MM.1S (cell line): Measurements from ENCODE around the gene LRIT1.

Experiments
- EZH2 ChIP-seq: fragments of 300-600 bp; sonication (generic); optimal IDR thresholded peaks from 2 replicates; pipeline ENCODE3; 2017; ENCODE audit warnings: low read depth, mild to moderate bottlenecking, antibody characterized with exemption, low read length, mixed read lengths
- TF ChIP-seq, protein P1 (sequence below): fragments of 300-600 bp; sonication (generic); IDR thresholded peaks from 2 replicates; pipeline ENCODE4 v1.5.1; 2016; ENCODE audit warnings: antibody characterized with exemption, low read length, mixed read lengths

DNA sequence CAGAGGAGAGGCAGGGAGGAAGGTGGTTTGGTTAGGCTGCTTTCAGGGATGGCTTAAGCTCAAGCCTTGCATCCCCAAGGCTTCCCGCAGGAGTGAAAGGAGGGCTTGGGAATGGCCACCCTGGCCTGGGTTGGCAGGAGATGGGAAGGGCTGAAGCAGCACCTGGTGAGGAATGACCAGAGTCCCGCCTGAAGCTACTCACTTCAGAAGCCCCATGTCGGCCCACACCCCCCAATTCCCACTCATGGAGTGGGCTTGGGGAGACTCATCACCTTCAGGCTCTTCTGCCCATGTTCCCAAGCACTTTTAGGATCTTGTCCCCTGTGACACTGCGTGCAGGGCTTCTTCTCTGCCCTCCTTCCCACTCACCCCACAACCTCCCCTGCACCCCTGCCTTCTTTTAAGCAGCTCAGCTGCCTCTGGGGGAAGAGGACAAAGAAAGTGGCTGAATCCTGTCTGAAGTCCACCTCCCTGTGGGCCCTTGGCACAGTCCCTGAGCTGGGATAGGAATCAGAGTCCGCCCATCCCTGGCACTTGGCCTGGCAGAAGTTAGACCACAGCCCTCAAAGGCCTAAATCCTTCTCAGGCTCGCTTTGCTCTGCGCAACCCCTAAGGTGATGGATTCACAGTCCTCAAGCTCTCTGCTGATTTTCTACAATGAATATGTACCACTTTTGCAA is 20.0 kb upstream of the LRIT1 start:
- TF ChIP-seq, protein P1, sequence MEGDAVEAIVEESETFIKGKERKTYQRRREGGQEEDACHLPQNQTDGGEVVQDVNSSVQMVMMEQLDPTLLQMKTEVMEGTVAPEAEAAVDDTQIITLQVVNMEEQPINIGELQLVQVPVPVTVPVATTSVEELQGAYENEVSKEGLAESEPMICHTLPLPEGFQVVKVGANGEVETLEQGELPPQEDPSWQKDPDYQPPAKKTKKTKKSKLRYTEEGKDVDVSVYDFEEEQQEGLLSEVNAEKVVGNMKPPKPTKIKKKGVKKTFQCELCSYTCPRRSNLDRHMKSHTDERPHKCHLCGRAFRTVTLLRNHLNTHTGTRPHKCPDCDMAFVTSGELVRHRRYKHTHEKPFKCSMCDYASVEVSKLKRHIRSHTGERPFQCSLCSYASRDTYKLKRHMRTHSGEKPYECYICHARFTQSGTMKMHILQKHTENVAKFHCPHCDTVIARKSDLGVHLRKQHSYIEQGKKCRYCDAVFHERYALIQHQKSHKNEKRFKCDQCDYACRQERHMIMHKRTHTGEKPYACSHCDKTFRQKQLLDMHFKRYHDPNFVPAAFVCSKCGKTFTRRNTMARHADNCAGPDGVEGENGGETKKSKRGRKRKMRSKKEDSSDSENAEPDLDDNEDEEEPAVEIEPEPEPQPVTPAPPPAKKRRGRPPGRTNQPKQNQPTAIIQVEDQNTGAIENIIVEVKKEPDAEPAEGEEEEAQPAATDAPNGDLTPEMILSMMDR, result no peak
- no peak for TF ChIP-seq EZH2
